ENCODE measurements around the gene RFPL1.
"Not testable (repeated sequence)": the region's sequence is repeated elsewhere in the genome, so short reads cannot be mapped to it uniquely, and the experiment has no call there.

Gene RFPL1

DNA sequence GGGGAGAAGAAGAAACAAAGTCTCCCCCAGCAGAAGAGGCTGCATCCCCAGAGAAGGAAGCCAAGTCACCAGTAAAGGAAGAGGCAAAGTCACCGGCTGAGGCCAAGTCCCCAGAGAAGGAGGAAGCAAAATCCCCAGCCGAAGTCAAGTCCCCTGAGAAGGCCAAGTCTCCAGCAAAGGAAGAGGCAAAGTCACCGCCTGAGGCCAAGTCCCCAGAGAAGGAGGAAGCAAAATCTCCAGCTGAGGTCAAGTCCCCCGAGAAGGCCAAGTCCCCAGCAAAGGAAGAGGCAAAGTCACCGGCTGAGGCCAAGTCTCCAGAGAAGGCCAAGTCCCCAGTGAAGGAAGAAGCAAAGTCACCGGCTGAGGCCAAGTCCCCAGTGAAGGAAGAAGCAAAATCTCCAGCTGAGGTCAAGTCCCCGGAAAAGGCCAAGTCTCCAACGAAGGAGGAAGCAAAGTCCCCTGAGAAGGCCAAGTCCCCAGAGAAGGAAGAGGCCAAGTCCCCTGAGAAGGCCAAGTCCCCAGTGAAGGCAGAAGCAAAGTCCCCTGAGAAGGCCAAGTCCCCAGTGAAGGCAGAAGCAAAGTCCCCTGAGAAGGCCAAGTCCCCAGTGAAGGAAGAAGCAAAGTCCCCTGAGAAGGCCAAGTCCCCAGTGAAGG lies 50.9 kb downstream of the RFPL1 start:
- not testable (repeated sequence) for H3K36me3 ChIP-seq (ENCODE audit: control insufficient read depth, insufficient read depth, low read length, severe bottlenecking); H3K9me3 ChIP-seq (ENCODE audit: control insufficient read depth, low read length); DNase-seq (ENCODE audit: low read depth); H3K4me3 ChIP-seq (ENCODE audit: low read length); H3K9ac ChIP-seq (ENCODE audit: low read length); H3K4me1 ChIP-seq (ENCODE audit: control insufficient read depth, insufficient read depth, low read length); H3K27me3 ChIP-seq (replicated peaks; ENCODE audit: control insufficient read depth, insufficient read depth, low read length)

DNA sequence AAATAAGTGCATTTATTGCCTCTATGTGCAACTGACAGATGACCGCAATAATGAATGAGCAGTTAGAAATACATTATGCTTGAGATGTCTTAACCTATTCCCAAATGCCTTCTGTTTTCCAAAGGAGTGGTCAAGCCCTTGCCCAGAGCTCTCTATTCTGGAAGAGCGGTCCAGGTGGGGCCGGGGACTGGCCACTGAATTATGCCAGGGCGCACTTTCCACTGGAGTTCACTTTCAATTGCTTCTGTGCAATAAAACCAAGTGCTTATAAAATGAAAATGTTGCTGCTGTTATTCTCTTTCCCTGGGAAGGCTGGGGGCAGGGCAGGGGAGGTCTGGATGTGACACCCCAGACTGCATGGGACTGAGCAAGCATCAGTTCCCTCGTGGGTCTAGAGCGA lies 52.6 kb downstream of the RFPL1 start:
- Histone ChIP-seq H3K4me3 (ENCODE audit: low read length) (no peak overlapping the region), H3K9me3 (ENCODE audit: control insufficient read depth, low read length) (peaks cover 5% of the 10 kb centered on the region), H3K36me3 (ENCODE audit: control insufficient read depth, insufficient read depth, low read length, severe bottlenecking) (no peaks in the 10 kb centered on the region), H3K27me3 (replicated peaks; ENCODE audit: control insufficient read depth, insufficient read depth, low read length) (no peaks in the 10 kb centered on the region), H3K4me1 (ENCODE audit: control insufficient read depth, insufficient read depth, low read length) (peaks cover 4% of the 10 kb centered on the region), H3K9ac (ENCODE audit: low read length) (no peak overlapping the region)
- DNase-seq (ENCODE audit: low read depth): no peak

All from adipocyte (in vitro differentiated cells).